PC-3 (cell line): ENCODE data around the gene MLN. TPM values are rescaled to one million over a fixed set of nuclear protein-coding genes. Genes with fewer than 3 reads are reported as not detected.

Source experiments
- ATAC-seq: fragments of 200-7000 bp; cut with Tn5 transposase; 2 replicates; pipeline ENCODE4 v1.9.1; 2020; ENCODE audit warnings: mild to moderate bottlenecking, moderate library complexity
- BruUV-seq: library from RNA; stranded (reverse); fragments of 400-500 nt; replicated peaks from 2 replicates; lab custom pipeline; 2021; lab: Mats Ljungman, UMichigan
- CTCF ChIA-PET: fragments of 300-600 bp; sonication (Branson Sonifier 250); formaldehyde crosslinking; loops from one replicate; lab custom pipeline; 2022; ENCODE audit warnings: antibody characterized with exemption; lab: Charles Lee
- POLR2A ChIA-PET: fragments of 300-600 bp; sonication (Branson Sonifier 250); formaldehyde crosslinking; loops from one replicate; lab custom pipeline; 2022; ENCODE audit warnings: antibody characterized with exemption; ENCODE audit not compliant: unreplicated experiment; lab: Charles Lee
- DNase-seq: peaks from one replicate; pipeline ENCODE4 v3.0.0-alpha.2; 2015
- H2AFZ ChIP-seq: fragments of 300-600 bp; sonication (generic); 2 replicates; pipeline ENCODE4 v1.6.0; 2016; ENCODE audit warnings: antibody characterized with exemption, low read length
- H3F3A ChIP-seq: fragments of 300-600 bp; sonication (generic); one replicate; pipeline ENCODE4 v1.6.0; 2017; ENCODE audit warnings: antibody characterized with exemption, low read length, control low read depth, mild to moderate bottlenecking; ENCODE audit not compliant: unreplicated experiment
- H3K27ac ChIP-seq: fragments of 300-600 bp; sonication (generic); 2 replicates; pipeline ENCODE4 v1.5.1; 2016; ENCODE audit warnings: mild to moderate bottlenecking, low read length
- H3K27me3 ChIP-seq: fragments of 300-600 bp; sonication (generic); 2 replicates; pipeline ENCODE4 v1.6.1; 2016; ENCODE audit warnings: low read length, mixed read lengths
- H3K36me3 ChIP-seq: fragments of 300-600 bp; sonication (generic); 2 replicates; pipeline ENCODE4 v1.6.1; 2016; ENCODE audit warnings: low read depth, mixed run types, low read length, mixed read lengths
- H3K4me1 ChIP-seq: fragments of 300-600 bp; sonication (generic); 2 replicates; pipeline ENCODE4 v1.5.1; 2016; ENCODE audit warnings: low read length; ENCODE audit not compliant: insufficient read depth
- H3K4me2 ChIP-seq: fragments of 300-600 bp; sonication (generic); 2 replicates; pipeline ENCODE4 v1.6.0; 2016; ENCODE audit warnings: low read length
- H3K4me3 ChIP-seq: fragments of 300-600 bp; sonication (generic); 2 replicates; pipeline ENCODE4 v1.5.1; 2016; ENCODE audit warnings: mild to moderate bottlenecking, low read length, mixed read lengths
- H3K79me2 ChIP-seq: fragments of 300-600 bp; sonication (generic); 2 replicates; pipeline ENCODE4 v1.6.1; 2017; ENCODE audit warnings: low read length, mixed read lengths
- H3K9ac ChIP-seq: fragments of 300-600 bp; sonication (generic); 2 replicates; pipeline ENCODE4 v1.6.0; 2016; ENCODE audit warnings: mild to moderate bottlenecking, low read length
- H3K9me2 ChIP-seq: fragments of 300-600 bp; sonication (generic); replicated peaks from 2 replicates; pipeline ENCODE4 v1.6.1; 2016; ENCODE audit warnings: mixed run types, low read length, mixed read lengths
- H3K9me3 ChIP-seq: fragments of 300-600 bp; sonication (generic); 2 replicates; pipeline ENCODE4 v1.6.1; 2016; ENCODE audit warnings: low read length, mixed read lengths
- H4K20me1 ChIP-seq: fragments of 300-600 bp; sonication (generic); 2 replicates; pipeline ENCODE4 v1.6.1; 2016; ENCODE audit warnings: low read length, mixed read lengths
- EZH2 ChIP-seq: fragments of 300-600 bp; sonication (generic); IDR thresholded peaks from one replicate; pipeline ENCODE4 v1.6.1; 2017; ENCODE audit warnings: antibody characterized with exemption, mild to moderate bottlenecking, low read length; ENCODE audit not compliant: unreplicated experiment
- EZH2phosphoT487 ChIP-seq: fragments of 300-600 bp; sonication (generic); IDR thresholded peaks from 2 replicates; pipeline ENCODE4 v1.6.1; 2018; ENCODE audit warnings: mild to moderate bottlenecking, antibody characterized with exemption, low read length, borderline replicate concordance
- intact Hi-C: fragments of 100-400 bp; cut with micrococcal nuclease; formaldehyde crosslinking; loops from 2 replicates; pipeline ENCODE4 v1.9.0; 2023
- total RNA-seq: library from RNA; depleted of rRNA; stranded (reverse); fragments of >200 nt; gene quantifications from 2 replicates; pipeline ENCODE4 v1.2.3, GENCODE V29; 2014
- TF ChIP-seq, protein P1 (sequence below): fragments of 300-600 bp; sonication (generic); conservative IDR thresholded peaks from 2 replicates; pipeline ENCODE4 v1.5.1; 2017; ENCODE audit warnings: antibody characterized with exemption, low read depth, mild to moderate bottlenecking, low read length

MLN gene
- total RNA-seq, 1 experiment from 2014 or later = not detected

DNA sequence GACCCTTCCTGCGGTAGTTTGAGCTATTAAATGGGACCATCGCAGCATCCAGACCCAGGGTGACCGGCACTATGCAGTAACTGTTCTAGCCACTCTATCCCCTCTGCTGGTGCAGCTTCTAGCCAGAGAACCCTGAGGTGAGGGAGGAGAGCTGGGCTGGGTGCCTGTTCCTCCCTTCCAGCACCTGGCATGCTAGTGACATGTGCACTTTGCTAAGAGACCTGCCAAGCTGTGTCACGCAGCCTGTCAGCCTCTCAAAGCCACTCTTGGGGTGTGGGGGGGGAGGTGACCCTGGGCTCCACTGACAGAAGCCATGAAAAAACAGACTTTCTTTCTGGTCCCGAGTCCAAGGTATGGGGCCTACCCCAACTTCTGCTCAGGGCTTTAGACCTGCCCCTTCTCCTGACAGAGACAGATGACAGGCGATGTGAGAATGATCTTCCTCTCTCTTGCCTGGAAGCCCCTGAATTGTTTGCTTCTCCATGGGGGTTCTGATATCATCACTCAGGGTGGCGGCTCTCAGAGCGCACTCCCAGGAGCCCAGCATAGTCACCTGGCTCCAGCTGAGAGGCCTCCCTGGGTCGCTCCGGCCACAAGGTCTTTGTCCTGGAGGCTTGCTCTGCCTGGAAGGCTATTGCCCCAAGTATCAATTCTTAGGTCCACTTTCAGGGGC, 47.2 kb upstream of the MLN start:
- no peak for ATAC-seq
- Histone ChIP-seq H3K9me2 (no peaks in the 10 kb centered on the region), H2AFZ (no peak overlapping the region), H3K79me2 (no peaks in the 10 kb centered on the region), H3K27ac (no peak overlapping the region), H3F3A (no peaks in the 10 kb centered on the region), H3K27me3 (peaks cover 12% of the 10 kb centered on the region), H3K4me1 (no peaks in the 10 kb centered on the region), H3K4me3 (no peak overlapping the region), H3K9ac (no peak overlapping the region), H4K20me1 (no peaks in the 10 kb centered on the region), H3K36me3 (no peaks in the 10 kb centered on the region), H3K4me2 (no peak overlapping the region), H3K9me3 (no peaks in the 10 kb centered on the region)
- intact Hi-C loops = no loop called here
- TF ChIP-seq, protein P1, sequence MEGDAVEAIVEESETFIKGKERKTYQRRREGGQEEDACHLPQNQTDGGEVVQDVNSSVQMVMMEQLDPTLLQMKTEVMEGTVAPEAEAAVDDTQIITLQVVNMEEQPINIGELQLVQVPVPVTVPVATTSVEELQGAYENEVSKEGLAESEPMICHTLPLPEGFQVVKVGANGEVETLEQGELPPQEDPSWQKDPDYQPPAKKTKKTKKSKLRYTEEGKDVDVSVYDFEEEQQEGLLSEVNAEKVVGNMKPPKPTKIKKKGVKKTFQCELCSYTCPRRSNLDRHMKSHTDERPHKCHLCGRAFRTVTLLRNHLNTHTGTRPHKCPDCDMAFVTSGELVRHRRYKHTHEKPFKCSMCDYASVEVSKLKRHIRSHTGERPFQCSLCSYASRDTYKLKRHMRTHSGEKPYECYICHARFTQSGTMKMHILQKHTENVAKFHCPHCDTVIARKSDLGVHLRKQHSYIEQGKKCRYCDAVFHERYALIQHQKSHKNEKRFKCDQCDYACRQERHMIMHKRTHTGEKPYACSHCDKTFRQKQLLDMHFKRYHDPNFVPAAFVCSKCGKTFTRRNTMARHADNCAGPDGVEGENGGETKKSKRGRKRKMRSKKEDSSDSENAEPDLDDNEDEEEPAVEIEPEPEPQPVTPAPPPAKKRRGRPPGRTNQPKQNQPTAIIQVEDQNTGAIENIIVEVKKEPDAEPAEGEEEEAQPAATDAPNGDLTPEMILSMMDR = no peak
- no peak for TF ChIP-seq EZH2phosphoT487
- TF ChIP-seq EZH2 = no peak
- no TSS peak for BruUV-seq
- no peak for DNase-seq
- ChIA-PET CTCF (no interaction called here), POLR2A (no interaction called here)

- ChIA-PET CTCF (no interaction called here), POLR2A (no interaction called here)
- TF ChIP-seq, protein P1 = no peak
- TF ChIP-seq EZH2phosphoT487 (no peak), EZH2 (no peak)
- no peaks in the 10 kb centered on the region for H3K4me1 ChIP-seq
- H4K20me1 ChIP-seq = no peaks in the 10 kb centered on the region
- BruUV-seq = no TSS peak
- DNase-seq = no peak
- H3K9me3 ChIP-seq = no peaks in the 10 kb centered on the region
- no peak overlapping the region for H3K9ac ChIP-seq
- no peaks in the 10 kb centered on the region for H3K9me2 ChIP-seq
- no peak for ATAC-seq
- H3K27ac ChIP-seq = no peak overlapping the region
- no peak overlapping the region for H2AFZ ChIP-seq
- no peak overlapping the region for H3K4me2 ChIP-seq
- no peaks in the 10 kb centered on the region for H3F3A ChIP-seq
- no peaks in the 10 kb centered on the region for H3K36me3 ChIP-seq
- intact Hi-C loops = no loop called here
- no peaks in the 10 kb centered on the region for H3K79me2 ChIP-seq
- H3K4me3 ChIP-seq = no peak overlapping the region
- peaks cover 8% of the 10 kb centered on the region for H3K27me3 ChIP-seq
Observed at GRCh38 chr6:33850296-33850695, 46.5 kb upstream of the MLN start.

DNA sequence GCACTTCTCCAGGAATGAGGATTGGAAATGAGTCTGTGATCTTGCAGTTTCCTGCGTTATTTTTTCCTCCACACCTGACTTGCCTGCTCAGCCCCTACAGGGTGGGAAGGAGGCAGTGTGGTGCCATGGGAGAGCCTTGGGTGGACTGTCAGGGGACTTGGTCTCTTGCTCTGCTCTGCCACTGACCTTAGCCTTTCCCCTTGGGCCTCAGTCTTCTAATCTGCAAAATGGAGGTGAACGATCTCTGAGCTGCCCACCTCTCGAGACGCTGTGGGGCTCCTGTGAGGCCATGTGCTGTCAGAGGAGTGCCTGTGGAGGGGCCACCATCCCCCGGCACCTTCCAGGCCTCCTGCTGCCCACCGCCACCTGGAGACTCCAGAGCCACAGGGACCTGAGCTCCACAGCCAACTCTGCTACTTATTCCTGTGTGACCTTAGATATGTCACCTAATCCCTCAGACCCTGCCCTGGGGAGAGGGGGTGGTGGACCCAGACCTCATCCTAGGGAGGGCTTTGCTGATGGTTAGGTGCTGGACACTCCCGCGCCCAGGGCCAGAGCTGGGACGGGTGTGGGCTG, 45.8 kb upstream of the MLN start:
- Histone ChIP-seq H3K27ac (no peak overlapping the region), H2AFZ (no peak overlapping the region), H3K9me3 (no peaks in the 10 kb centered on the region), H3K4me3 (no peak overlapping the region), H3K9me2 (no peaks in the 10 kb centered on the region), H3K4me1 (no peaks in the 10 kb centered on the region), H3K27me3 (peaks cover 4% of the 10 kb centered on the region), H4K20me1 (no peaks in the 10 kb centered on the region), H3K4me2 (no peak overlapping the region), H3F3A (no peaks in the 10 kb centered on the region), H3K36me3 (no peaks in the 10 kb centered on the region), H3K9ac (no peak overlapping the region), H3K79me2 (no peaks in the 10 kb centered on the region)
- ChIA-PET POLR2A (no interaction called here), CTCF (no interaction called here)
- intact Hi-C loops = loop anchor here (10.0 kb wide), 1 partner anchor 175 kb away; no protein-coding TSS in a partner anchor
- ATAC-seq (no peak), DNase-seq (no peak)
- TF ChIP-seq, protein P1 = no peak
- TF ChIP-seq EZH2 (no peak), EZH2phosphoT487 (no peak)
- no TSS peak for BruUV-seq
